ENCODE measurements around the gene DCTD.

GRCh38 chr4:182930889-182931288 is 13.7 kb upstream of the DCTD start:
- no peak for TF ChIP-seq CTCF (IDR thresholded peaks at IDR 0.05; ENCODE audit: insufficient read depth, low read length, poor library complexity, severe bottlenecking)
- TF ChIP-seq EZH2phosphoT487 (conservative IDR thresholded peaks at IDR 0.05; ENCODE audit: low read length): no peak

Data from SU-DHL-6 (cell line).